ENCODE results near the gene APMAP. TPM values are rescaled to one million over a fixed set of nuclear protein-coding genes. Genes with fewer than 3 reads are reported as not detected.

APMAP gene
- total RNA-seq, 1 donor from 2014 or later: 180 TPM

DNA sequence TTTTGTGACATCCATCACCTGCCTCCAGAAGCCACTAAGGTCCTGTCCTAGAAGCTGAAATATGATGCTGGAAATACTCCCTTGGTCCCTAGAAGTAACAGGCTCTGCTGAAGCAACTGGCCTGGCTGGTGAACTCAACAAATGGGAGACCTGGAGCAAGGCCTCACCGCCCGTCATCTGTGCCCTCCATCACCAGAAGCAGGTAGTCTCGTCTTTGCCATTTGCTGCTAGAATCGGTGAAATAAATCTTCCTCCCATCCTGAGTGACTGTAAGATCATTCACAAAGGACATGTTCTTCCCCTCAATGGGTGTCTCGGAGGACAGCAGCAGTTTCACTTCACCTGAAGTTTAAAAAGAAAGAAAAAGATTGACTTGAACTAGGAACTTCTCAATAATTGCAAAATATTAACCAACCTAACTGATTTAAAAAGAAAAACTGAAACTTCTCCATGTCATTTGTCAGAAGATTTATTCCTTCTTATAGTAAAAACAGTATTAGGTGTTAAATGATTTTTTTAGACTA lies 22.5 kb downstream of the APMAP start:
- ATAC-seq: no peak
- no peak for DNase-seq (ENCODE audit: low spot score)

DNA sequence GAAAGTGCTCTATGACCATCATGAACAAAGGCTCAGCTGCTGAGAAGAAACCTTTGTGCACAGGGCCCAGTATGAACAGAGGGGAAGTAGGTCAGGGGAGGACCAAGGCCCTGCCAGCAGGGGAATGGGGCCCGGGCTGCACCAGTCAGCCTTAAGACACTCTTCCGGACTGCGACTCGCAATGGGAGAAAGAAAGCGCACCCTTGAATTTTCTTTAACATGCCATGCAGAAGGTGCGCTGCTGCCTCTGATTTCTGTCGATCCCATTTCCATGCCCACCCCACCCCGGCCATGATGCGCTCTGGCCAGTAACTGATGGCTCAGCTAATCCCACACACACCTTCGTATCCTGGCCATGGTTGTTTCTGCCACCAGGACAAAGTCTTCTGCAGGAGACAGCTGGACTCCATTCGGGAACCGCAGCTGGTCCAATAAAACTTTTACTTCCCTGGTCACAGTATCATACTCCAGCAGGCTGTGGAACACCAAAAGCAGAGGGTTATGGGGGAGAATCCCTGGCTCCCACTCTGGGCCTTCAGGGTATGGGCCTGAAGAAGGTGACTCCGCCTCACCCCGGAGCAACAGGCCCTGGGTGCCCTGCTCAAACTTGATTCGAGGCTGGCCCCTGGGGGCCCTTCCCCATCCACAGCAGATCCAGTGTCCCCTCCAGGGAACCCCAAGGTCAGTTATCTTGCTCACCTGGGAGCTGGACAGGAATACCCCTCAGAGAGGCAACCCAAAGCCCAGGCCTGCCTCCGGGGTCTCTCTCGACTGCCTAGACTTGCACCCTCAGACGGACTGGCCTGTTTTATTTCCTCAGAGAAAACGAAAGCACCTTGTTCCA lies 23.1 kb downstream of the APMAP start:
- DNase-seq (ENCODE audit: low spot score): peak; percentile 42
- no peak for ATAC-seq

DNA sequence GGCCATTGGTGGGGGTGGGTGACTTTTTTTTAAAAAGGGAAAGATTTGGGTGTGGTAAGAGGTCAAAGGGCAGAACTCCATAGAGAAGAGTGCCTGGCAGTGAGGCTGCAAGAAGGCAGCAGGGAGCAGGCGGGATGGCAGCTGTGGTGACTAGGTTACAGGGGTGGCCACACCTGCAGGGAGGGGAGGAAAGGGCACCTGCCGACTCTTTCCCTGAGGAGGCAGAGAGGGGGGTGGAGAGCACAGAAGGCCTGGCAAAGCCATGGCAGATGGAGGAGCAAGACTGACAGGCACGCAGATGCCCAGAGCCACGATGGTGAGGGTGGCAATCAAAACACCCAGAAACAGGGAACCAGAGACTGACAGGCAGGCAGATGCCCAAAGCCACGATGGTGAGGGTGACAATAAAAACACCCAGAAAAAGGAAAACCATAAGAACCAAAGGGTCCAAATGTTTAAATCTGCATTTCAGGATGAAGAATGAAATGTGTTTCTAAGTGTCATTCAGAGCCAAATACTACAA lies 24.2 kb downstream of the APMAP start:
- ATAC-seq (peak; percentile 29), DNase-seq (ENCODE audit: low spot score) (no peak)

GRCh38 chr20:24966317-24967012 lies 26.1 kb downstream of the APMAP start:
- DNase-seq (ENCODE audit: low spot score): no peak
- ATAC-seq: no peak

- ATAC-seq: no peak
- DNase-seq (ENCODE audit: low spot score): peak; percentile 40
These were observed 27.3 kb downstream of the APMAP start for GRCh38 chr20:24965065-24965919.

GRCh38 chr20:24964506-24964840 lies 28.1 kb downstream of the APMAP start:
- DNase-seq (ENCODE audit: low spot score) (no peak), ATAC-seq (no peak)

DNA sequence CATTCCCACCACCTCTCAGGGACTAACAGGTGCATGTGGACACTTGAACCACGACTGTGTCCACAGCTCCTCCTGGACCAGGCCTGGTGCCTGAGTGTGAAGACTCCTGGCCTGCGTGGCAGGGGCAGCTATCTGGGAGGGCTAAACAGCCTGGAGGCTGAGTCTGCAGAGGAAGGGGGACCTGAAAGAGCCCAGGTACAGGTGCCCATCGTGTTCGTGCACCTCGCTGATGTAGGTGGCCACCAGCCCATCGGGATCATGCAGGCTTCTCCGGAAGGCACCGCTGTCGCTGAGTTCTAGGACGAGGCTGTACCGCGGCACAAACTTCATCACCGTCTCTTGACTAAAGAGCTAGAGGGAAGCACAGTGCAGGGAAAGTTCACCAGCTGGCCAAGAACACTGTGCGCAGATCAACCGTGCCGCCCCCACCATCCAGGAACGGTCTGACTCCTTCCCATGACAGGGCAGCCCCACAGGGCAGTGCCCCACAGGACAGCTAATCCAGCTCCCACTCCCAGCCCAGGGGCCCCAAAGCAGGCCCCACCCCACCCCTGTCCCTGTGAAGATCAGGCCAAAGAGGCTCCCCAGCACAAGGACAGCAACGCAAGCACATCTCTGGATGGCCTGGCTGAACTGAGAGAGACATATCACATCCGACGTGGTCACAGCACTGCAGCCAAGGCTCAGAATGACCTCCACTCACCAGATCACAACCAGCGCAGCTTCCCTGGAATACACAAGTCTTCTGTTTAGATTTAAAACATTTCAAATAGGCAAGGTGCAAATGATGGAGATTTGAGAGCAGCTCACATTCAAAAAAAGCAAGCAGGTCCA lies 28.7 kb downstream of the APMAP start:
- ATAC-seq (no peak), DNase-seq (ENCODE audit: low spot score) (peak; percentile 41)

DNA sequence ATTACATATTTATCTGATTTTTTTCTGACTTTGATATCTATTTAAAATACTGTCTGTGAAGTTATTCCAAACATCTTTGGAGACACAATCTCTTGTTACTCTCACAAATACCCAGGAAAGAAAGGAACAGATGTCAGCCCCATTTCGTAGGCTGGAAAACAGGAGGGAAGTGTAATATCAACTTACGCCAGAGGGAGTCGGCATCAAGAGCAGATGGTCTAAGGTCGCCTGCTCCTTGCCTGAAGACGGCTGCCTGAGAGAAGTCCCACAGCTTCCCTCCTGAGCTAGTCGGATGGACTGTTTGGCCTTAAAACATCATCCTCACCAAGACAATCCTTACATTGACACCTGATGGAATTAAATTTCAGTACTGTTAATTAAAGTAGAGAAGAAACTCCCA lies 30.0 kb downstream of the APMAP start:
- no peak for ATAC-seq
- no peak for DNase-seq (ENCODE audit: low spot score)

DNA sequence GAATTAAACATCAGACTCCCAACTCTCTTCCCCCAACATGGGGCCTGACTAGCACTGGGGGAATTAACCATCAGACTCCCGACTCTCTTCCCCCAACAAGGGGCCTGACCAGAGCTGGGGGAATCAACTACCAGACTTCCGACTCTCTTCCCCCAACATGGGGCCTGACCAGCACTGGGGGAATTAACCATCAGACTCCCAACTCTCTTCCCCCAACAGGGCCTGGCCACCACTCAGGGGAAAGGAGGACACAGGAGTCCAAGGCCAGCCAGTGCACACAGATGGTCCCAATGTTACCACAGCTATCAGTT lies 30.4 kb downstream of the APMAP start:
- ATAC-seq (no peak), DNase-seq (ENCODE audit: low spot score) (no peak)

- no peak for ATAC-seq
- no peak for DNase-seq (ENCODE audit: low spot score)
These were observed 31.0 kb downstream of the APMAP start for GRCh38 chr20:24961384-24962181.

- DNase-seq (ENCODE audit: low spot score): no peak
- no peak for ATAC-seq
These were observed 31.7 kb downstream of the APMAP start for GRCh38 chr20:24960861-24961260.

DNA sequence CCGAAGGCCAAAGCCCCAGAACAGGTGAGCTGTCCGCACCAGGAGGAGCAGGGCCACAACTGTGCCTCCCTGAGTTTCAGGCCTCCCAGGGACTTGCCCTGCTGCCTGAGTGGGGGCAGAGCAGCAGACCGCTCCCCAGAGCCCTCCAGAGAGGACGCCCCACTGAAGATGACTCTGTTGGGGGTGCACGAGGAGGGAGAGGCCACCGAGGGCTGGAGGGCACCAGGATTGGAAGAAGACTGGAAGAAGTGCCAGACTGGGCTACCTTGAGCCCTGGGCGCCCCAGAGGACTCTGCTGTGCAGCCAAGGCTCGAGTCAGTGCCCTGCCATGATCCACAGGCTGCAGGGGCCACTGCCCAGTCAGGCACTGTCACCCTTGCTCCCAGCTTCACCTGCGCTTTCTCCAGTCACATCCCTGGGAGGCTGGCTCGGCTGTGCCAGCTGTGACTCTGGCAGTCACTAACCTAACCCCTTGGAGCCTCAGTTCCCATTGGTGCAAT lies 32.2 kb downstream of the APMAP start:
- peak; percentile 16 for ATAC-seq
- DNase-seq (ENCODE audit: low spot score): peak; percentile 42

GRCh38 chr20:24959591-24960301 lies 32.8 kb downstream of the APMAP start:
- DNase-seq (ENCODE audit: low spot score) (peak; percentile 41), ATAC-seq (no peak)

- ATAC-seq (no peak), DNase-seq (ENCODE audit: low spot score) (peak; percentile 39)
These were observed 33.8 kb downstream of the APMAP start for GRCh38 chr20:24958506-24959385.

DNA sequence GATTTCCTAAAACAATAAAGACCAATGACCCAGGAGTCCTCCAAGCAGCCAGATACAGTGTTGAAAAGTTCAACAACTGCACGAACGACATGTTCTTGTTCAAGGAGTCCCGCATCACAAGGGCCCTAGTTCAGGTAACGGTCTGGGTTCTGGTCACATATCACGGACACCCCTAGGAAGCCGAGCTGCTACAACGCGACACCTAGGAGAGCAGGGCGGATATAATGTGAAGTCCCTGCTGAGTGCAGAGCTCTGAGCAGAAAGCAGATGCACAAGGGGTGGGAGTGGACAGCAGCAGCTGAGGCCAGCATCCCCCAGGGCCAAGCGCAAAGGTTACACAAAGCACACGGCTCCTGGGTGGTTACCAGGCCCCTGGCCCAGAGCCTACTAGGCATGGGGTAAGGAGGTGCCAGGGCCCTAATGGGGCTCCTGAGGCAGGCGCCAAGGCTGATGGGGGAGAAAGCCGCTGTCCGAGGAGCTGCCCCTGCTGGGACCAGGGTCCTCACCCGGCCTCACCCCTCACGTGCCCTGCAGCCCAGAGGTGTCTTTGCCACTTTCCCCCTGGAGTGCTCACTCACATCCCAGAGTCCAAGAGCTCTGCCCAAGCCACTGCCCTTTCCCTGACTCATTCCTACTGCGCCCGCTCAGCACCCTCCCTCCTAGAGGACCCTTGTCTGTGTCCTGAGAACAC lies 35.1 kb downstream of the APMAP start:
- DNase-seq (ENCODE audit: low spot score) (peak; percentile 41), ATAC-seq (no peak)

DNA sequence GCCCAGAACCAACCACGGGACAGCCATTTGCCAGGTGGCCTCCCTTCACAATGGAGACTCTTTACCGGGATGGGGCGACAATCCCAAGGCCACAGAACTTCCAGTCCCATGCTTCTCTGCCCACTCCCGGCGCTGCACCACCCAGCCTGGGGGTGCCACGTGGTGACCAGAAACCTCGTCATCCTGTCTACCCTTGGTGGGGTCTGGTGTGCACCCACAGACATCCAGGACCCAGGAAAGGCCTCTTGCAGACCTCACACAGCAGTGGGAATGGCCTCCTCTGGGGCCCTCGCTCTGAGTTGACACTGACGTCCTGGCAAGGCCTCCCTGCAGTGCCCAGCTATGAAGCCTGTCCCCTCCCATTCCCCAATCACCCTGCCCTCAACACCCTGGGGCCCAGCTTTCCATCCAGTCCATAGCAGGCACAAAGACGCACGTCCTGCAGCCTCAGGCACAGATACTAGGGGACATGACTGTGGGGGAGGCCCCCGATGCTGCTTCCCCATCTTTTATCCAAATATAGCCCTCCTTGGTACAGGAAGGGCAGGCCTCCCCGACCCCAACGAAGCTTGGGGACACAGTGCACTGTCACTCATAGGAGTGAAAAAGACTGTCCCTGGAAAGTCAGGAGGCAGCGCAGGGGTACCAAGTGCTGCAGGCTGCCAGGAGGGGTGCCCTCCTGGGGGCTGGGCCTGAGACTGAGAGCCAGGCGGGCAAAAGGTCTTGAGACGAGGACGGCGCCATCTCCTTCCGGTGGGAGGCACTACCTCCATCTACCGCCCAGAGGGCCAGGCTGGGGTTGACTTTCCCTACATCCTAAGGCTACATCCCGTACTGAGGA lies 36.3 kb downstream of the APMAP start:
- DNase-seq (ENCODE audit: low spot score) (peak; percentile 36), ATAC-seq (no peak)
